NCI-H1048 (cell line): ENCODE measurements around the gene MPPE1.
"Not testable (repeated sequence)": the region's sequence is repeated elsewhere in the genome, so short reads cannot be mapped to it uniquely, and the experiment has no call there.

Source experiments
- DNase-seq: peaks from one replicate; lab custom pipeline; 2025; lab: John Stamatoyannopoulos, UW

Gene MPPE1

GRCh38 chr18:11908182-11909060 lies at the start of gene MPPE1:
Gene MPPE1, minus strand, starts transcription at chr18:11908317. Its CDS starts 11,053 bp downstream, at chr18:11897264.
- DNase-seq: peak; percentile 64

GRCh38 chr18:11957636-11958035 lies 49.5 kb upstream of the MPPE1 start:
- no peak for DNase-seq

- DNase-seq: no peak
These were observed 48.5 kb upstream of the MPPE1 start for GRCh38 chr18:11956371-11957308.

GRCh38 chr18:11955239-11956029 lies 47.3 kb upstream of the MPPE1 start:
- no peak for DNase-seq

GRCh38 chr18:11953113-11953512 lies 45.0 kb upstream of the MPPE1 start:
- DNase-seq: no peak

- no peak for DNase-seq
These were observed 43.3 kb upstream of the MPPE1 start for GRCh38 chr18:11951390-11951851.

GRCh38 chr18:11950824-11951223 lies 42.7 kb upstream of the MPPE1 start:
- no peak for DNase-seq

GRCh38 chr18:11948852-11949523 lies 40.9 kb upstream of the MPPE1 start:
- DNase-seq: no peak

GRCh38 chr18:11947214-11948191 lies 39.4 kb upstream of the MPPE1 start:
- no peak for DNase-seq

- DNase-seq: no peak
These were observed 38.6 kb upstream of the MPPE1 start for GRCh38 chr18:11946756-11947155.

- not testable (repeated sequence) for DNase-seq
These were observed 37.9 kb upstream of the MPPE1 start for GRCh38 chr18:11945834-11946659.

GRCh38 chr18:11944786-11945185 lies 36.7 kb upstream of the MPPE1 start:
- no peak for DNase-seq

- DNase-seq: no peak
These were observed 36.1 kb upstream of the MPPE1 start for GRCh38 chr18:11944252-11944651.

GRCh38 chr18:11943551-11943950 lies 35.4 kb upstream of the MPPE1 start:
- DNase-seq: no peak

GRCh38 chr18:11940956-11941355 lies 32.8 kb upstream of the MPPE1 start:
- no peak for DNase-seq

- no peak for DNase-seq
These were observed 29.9 kb upstream of the MPPE1 start for GRCh38 chr18:11937874-11938478.

- no peak for DNase-seq
These were observed 24.3 kb upstream of the MPPE1 start for GRCh38 chr18:11932393-11932792.

- DNase-seq: no peak
These were observed 19.4 kb upstream of the MPPE1 start for GRCh38 chr18:11927497-11927896.
